Fibroblast of mammary gland (primary cell): ENCODE data around the gene ART1.
A peak's percentile ranks its signal among the peaks of the same experiment; 100 is the strongest.

Source experiments
- DNase-seq: peaks from one replicate; pipeline ENCODE4 v3.0.0-alpha.2; 2010; ENCODE audit warnings: low read depth
- H3K4me3 ChIP-seq: 2 replicates; pipeline ENCODE4 v1.5.1; 2011; ENCODE audit warnings: low read depth, mild to moderate bottlenecking, low read length, moderate library complexity; ENCODE audit not compliant: control insufficient read depth
- CTCF ChIP-seq: conservative IDR thresholded peaks from 2 replicates; pipeline ENCODE4 v1.5.1; 2011; ENCODE audit warnings: low read depth, low read length, inconsistent platforms; ENCODE audit not compliant: control insufficient read depth, insufficient read depth

Gene ART1

DNA sequence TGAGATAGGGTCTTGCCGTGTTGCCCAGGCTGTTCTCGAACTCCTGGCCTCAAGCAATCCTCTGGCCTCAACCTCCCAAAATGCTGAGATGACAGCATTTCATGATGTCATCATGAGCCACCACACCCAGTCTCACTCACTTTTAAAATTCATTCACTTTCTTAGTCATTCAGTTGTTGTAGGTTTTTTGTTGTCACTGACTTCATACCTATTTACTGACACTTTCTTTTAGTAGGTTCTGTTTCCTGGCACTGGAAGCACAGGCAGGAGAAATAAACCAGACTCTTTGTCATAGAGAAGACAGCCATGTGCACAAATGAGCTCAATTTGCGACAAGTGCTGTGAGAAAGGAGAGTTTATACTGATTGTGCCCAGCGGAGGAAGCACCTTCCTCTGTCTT lies 13.6 kb upstream of the ART1 start:
- H3K4me3 ChIP-seq = no peak overlapping the region
- no peak for TF ChIP-seq CTCF
- peak; percentile 26 for DNase-seq

DNA sequence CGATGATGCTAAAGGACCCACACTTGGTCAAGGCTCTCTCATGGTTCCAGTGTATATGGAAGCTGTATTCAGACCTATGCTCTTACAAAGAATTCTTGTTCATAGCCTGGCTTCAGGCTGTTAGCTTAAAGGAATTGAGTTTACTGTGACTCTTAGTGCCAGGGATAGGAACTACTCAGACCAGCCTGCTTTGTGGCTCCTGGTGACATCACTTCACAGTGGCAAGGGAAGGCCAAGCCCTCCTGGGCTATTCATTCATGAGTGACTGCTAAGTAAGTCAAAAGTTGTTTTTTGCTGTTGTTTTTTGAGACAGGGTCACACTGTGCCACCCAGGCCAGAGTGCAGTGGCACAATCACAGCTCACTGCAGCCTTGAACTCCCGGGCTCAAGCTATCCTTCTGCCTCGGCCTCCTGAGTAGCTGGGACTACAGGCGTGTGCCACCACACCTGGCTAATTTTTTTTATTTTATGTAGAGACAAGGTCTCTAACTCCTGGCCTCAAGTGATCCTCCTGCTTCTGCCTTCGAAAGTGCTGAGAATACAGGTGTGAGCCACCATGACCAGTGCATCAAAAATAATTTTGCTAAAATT lies 12.8 kb upstream of the ART1 start:
- no peak for TF ChIP-seq CTCF
- no peak for DNase-seq
- no peak overlapping the region for H3K4me3 ChIP-seq

DNA sequence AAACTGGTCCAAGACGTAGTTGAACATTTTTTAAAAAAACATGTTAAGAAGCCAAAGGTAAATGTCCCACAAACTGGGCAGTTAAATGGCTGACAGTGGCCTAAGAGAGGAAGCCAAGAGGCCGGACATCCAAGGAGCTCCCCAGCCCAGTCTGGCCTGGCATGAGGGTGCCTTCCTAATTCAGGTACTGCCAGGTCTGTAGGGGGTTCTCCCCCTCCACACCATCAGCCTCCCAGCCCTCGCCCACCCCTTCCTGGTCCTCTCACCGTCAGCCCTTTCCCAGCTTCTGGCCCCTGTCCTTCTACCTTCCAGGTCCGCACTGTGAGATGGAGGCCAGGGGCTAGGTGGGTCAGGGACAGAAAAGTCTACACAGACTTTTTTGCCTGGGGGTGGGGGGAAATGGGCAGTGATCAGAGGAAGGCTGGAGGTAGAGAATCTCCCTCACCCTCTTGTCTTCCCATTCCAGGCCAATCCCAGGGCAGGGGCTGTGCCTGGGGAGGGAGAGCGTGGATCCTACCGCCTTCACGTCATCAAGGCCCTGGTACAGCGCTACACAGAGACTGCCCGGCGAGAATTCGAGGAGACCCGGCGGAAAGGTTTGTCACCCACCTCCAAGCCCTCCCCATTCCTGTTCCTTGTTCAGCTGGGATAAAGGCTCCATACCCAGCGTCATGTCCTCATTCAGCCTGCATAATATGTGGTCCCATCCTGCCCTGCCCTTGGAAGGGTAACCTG lies 9.1 kb upstream of the ART1 start:
- no peak overlapping the region for H3K4me3 ChIP-seq
- TF ChIP-seq CTCF = no peak
- DNase-seq = no peak

GRCh38 chr11:3637201-3637600 lies 7.7 kb upstream of the ART1 start:
- H3K4me3 ChIP-seq = no peak overlapping the region
- DNase-seq = no peak
- TF ChIP-seq CTCF = no peak

- no peak overlapping the region for H3K4me3 ChIP-seq
- no peak for DNase-seq
- no peak for TF ChIP-seq CTCF
These were observed 6.4 kb upstream of the ART1 start for GRCh38 chr11:3638513-3638912.

GRCh38 chr11:3639841-3640240 lies 5.1 kb upstream of the ART1 start:
- no peak for DNase-seq
- no peak for TF ChIP-seq CTCF

More at GRCh38 chr11:3639841-3640240, 5.1 kb upstream of the ART1 start:
- H3K4me3 ChIP-seq = no peak overlapping the region
